Esophagus squamous epithelium (tissue), 5 donors: Measurements from ENCODE around the gene ANP32A. TPM values are rescaled to one million over a fixed set of nuclear protein-coding genes. Genes with fewer than 3 reads are reported as not detected.

Experiments used
- DNase-seq: peaks from one replicate; lab custom pipeline; 2025; lab: John Stamatoyannopoulos, UW
- H3K27ac ChIP-seq, 4 donors: fragments of 200-600 bp; sonication (generic); one replicate each; pipeline ENCODE4 v1.5.1; 2016 to 2019; ENCODE audit warnings: mild to moderate bottlenecking in 1 of 4
- H3K27me3 ChIP-seq, 4 donors: fragments of 200-600 bp; sonication (generic); 1 replicate in 3 of 4; 2 replicates in 1 of 4; pipeline versions ENCODE4 v1.5.1 to v1.6.0; 2017 to 2021; ENCODE audit warnings: antibody characterized with exemption in 1 of 4
- H3K36me3 ChIP-seq, 3 donors: fragments of 200-600 bp; sonication (generic); one replicate each; pipeline ENCODE4 v1.5.1; 2016 to 2019
- H3K4me1 ChIP-seq, 3 donors: fragments of 200-600 bp; sonication (generic); one replicate each; pipeline ENCODE4 v1.5.1; 2017 to 2019
- H3K4me3 ChIP-seq, 4 donors: fragments of 200-600 bp; sonication (generic); 1 replicate in 3 of 4; 2 replicates in 1 of 4; pipeline ENCODE4 v1.5.1; 2016 to 2019; ENCODE audit warnings: mild to moderate bottlenecking in 2 of 4, moderate library complexity in 1 of 4
- H3K9me3 ChIP-seq, 3 donors: fragments of 200-600 bp; sonication (generic); one replicate each; pipeline ENCODE4 v1.5.1; 2016 to 2019
- POLR2A ChIP-seq, 4 donors: fragments of 450-650 bp; IDR thresholded peaks; one replicate each; pipeline ENCODE4 v1.6.1; 2017; ENCODE audit warnings: antibody characterized with exemption in 4 of 4, mild to moderate bottlenecking in 4 of 4, moderate library complexity in 3 of 4
- WGBS, 2 donors: methylation state at CpG; one replicate each; pipeline ENCODE4 v1.1.5; 2018; 5-methylcytosine and 5-hydroxymethylcytosine counted together
- intact Hi-C: fragments of 100-400 bp; cut with DNase I; formaldehyde crosslinking; loops from one replicate; pipeline ENCODE4 v1.15.0; 2022
- total RNA-seq, 4 donors: library from RNA; depleted of rRNA; stranded (reverse); fragments of >200 nt; gene quantifications; one replicate each; pipeline ENCODE4 v1.1.0, GENCODE V29; 2016
- TF ChIP-seq, protein P1 (sequence below), 6 experiments: fragments of 450-650 bp in 4 of 6; fragments of 200-600 bp in 2 of 6; sonication (generic) in 2 of 6; IDR thresholded peaks; one replicate each; pipeline ENCODE4 v1.5.1; 2016 to 2019; ENCODE audit warnings: antibody characterized with exemption in 6 of 6, mild to moderate bottlenecking in 4 of 6, moderate library complexity in 4 of 6
- donor health status: DM: yes; HTN: yes; CAD: no.

ANP32A gene
- total RNA-seq, 4 donors from 2014 or later, result 40.1 to 71.5 (median 43.8) TPM

DNA sequence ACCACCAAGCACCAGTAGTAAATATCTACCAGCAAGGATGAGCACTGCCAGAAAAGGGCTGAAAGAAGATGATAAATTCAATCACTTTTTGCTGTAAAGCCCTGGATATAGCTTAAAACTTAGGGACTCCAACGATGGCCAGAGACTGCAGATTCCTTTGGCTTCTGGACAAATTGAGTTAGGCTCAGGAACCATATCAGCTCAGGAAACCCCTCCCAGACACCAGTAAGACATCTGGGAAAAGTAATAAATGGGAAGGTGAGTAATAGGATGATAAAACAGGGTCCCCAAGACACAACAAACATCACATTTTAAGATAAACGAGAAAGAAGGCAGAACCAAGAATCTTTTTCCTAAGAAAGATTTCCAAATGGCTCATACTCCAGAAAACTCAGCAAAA is 65.0 kb downstream of the ANP32A start:
- peaks cover 0 to 10% (median 0%) of the 10 kb centered on the region in 4 donors for H3K27me3 ChIP-seq
- WGBS, 2 donors, result 52 to 70% methylated on average over 2 of the region's 2 CpGs
- no peaks in the 10 kb centered on the region for H3K4me1 ChIP-seq
- no peak for DNase-seq
- no peak overlapping the region for H3K27ac ChIP-seq
- TF ChIP-seq, protein P1, sequence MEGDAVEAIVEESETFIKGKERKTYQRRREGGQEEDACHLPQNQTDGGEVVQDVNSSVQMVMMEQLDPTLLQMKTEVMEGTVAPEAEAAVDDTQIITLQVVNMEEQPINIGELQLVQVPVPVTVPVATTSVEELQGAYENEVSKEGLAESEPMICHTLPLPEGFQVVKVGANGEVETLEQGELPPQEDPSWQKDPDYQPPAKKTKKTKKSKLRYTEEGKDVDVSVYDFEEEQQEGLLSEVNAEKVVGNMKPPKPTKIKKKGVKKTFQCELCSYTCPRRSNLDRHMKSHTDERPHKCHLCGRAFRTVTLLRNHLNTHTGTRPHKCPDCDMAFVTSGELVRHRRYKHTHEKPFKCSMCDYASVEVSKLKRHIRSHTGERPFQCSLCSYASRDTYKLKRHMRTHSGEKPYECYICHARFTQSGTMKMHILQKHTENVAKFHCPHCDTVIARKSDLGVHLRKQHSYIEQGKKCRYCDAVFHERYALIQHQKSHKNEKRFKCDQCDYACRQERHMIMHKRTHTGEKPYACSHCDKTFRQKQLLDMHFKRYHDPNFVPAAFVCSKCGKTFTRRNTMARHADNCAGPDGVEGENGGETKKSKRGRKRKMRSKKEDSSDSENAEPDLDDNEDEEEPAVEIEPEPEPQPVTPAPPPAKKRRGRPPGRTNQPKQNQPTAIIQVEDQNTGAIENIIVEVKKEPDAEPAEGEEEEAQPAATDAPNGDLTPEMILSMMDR (IDR thresholded peaks at IDR 0.05), result no peak
- TF ChIP-seq POLR2A (IDR thresholded peaks at IDR 0.05), result no peak
- intact Hi-C loops, result no loop called here
- no peak overlapping the region for H3K4me3 ChIP-seq
- no peaks in the 10 kb centered on the region for H3K9me3 ChIP-seq
- no peaks in the 10 kb centered on the region for H3K36me3 ChIP-seq

DNA sequence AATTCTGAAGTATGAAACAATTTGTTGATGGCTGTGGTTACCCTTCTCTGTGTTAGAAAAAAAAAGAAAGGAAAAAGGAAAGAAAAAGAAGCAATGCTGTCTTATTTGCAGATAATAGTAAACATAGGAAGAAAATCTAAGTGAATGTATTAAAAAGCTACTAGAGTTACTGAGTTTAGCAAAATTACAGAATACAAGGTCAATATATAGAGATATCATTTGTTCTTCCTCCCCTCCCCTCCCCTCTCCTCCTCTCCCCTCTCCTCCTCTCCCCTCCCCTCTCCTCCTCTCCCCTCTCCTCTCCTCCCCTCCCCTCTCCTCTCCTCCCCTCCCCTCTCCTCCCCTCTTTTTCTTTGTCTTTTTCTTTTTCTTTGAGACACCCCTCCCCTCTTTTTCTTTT is 69.1 kb downstream of the ANP32A start:
- Histone ChIP-seq H3K36me3 (no peaks in the 10 kb centered on the region), H3K27me3 (peaks cover 0 to 6% (median 0%) of the 10 kb centered on the region in 4 donors)

DNA sequence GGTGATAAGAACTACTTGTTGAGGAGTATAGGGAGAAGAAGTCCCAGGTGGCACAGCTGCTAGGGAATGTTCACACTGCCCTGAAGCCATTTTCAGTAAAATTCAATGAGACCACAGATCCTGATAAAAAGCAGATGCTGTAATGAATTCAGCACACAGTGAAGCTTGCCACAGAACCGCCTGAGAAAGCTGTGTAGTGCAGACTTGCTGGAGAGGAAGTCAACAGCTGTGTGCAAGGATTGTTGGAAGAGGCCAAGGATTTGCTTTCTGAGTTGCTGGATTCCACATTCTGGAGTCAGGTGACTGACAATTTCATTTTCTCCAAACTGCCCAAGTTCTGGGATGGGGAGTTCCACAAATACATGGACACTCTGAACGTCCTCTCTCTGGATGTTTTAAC is 70.9 kb downstream of the ANP32A start:
- 55% methylated on average over 1 to 2 of the region's 2 CpGs for WGBS, 2 donors
- no peak overlapping the region for H3K27ac ChIP-seq
- H3K4me1 ChIP-seq, result no peaks in the 10 kb centered on the region
- intact Hi-C loops, result no loop called here
- peaks cover 0 to 3% (median 0%) of the 10 kb centered on the region in 4 donors for H3K27me3 ChIP-seq
- no peak for TF ChIP-seq POLR2A (IDR thresholded peaks at IDR 0.05)
- TF ChIP-seq, protein P1 (IDR thresholded peaks at IDR 0.05), result no peak
- DNase-seq, result no peak
- H3K9me3 ChIP-seq, result no peaks in the 10 kb centered on the region
- H3K36me3 ChIP-seq, result no peaks in the 10 kb centered on the region
- no peak overlapping the region for H3K4me3 ChIP-seq

More for the DNA sequence above, 69.1 kb downstream of the ANP32A start:
- H3K4me1 ChIP-seq, result no peaks in the 10 kb centered on the region
- intact Hi-C loops, result no loop called here
- no peak overlapping the region for H3K27ac ChIP-seq
- TF ChIP-seq, protein P1 (IDR thresholded peaks at IDR 0.05), result no peak
- TF ChIP-seq POLR2A (IDR thresholded peaks at IDR 0.05), result no peak
- no peaks in the 10 kb centered on the region for H3K9me3 ChIP-seq
- H3K4me3 ChIP-seq, result no peak overlapping the region
- DNase-seq, result no peak

DNA sequence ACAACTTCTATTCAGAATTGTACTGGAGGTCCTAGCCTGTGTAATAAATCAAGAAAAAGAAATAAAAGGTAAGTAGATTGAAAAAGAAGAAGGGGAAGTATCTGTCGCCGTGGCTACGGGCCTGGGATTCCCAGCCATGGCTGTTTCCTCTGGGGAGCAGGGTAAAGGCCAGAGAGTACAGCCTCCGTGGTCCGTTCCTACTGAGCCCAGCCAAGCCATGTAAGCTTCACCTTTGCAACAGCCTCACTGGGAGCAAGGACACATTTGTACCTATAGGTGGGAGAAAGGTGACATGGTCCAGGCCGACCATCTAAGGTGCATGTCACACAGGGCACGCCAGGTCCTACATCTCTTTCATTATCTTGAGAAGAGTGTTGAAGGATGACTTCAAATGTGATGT is 71.3 kb downstream of the ANP32A start:
- intact Hi-C loops, result no loop called here
- DNase-seq, result no peak
- no peak overlapping the region for H3K27ac ChIP-seq
- TF ChIP-seq, protein P1 (IDR thresholded peaks at IDR 0.05), result no peak
- no peak for TF ChIP-seq POLR2A (IDR thresholded peaks at IDR 0.05)
- no peak overlapping the region for H3K4me3 ChIP-seq
- no peaks in the 10 kb centered on the region for H3K4me1 ChIP-seq
- H3K27me3 ChIP-seq, result no peaks in the 10 kb centered on the region
- 68 to 91% methylated on average over 7 of the region's 7 CpGs for WGBS, 2 donors
- no peaks in the 10 kb centered on the region for H3K36me3 ChIP-seq
- no peaks in the 10 kb centered on the region for H3K9me3 ChIP-seq

DNA sequence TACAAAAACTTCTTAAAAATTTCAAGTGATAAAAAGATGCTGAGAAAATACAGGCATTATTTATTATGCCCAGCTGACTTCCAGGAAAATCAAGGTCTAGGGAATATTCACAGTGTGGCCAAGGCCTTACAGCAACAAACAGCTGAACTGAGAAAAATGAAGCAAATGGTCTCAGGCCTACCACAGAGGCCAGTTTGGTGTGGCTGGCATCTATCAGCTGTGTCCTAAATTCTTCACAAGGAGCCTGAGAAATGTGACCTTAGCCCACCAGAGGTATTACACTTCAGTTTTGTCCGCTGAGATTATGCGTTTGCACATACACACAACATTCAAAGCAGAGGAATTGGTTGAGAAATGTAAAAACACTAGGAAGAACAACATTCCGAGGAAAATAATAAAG is 77.4 kb downstream of the ANP32A start:
- intact Hi-C loops, result no loop called here
- H3K4me1 ChIP-seq, result no peaks in the 10 kb centered on the region
- no peaks in the 10 kb centered on the region for H3K36me3 ChIP-seq
- H3K9me3 ChIP-seq, result no peaks in the 10 kb centered on the region
- H3K27ac ChIP-seq, result no peak overlapping the region
- no peak for DNase-seq
- 85 to 92% methylated on average over 3 of the region's 3 CpGs for WGBS, 2 donors
- TF ChIP-seq POLR2A (IDR thresholded peaks at IDR 0.05), result no peak
- TF ChIP-seq, protein P1 (IDR thresholded peaks at IDR 0.05), result no peak
- H3K4me3 ChIP-seq, result no peak overlapping the region
- no peaks in the 10 kb centered on the region for H3K27me3 ChIP-seq
